HFF-Myc (cell line): ENCODE data around the gene CDK19.

ENCODE experiments used
- DNase-seq: peaks from one replicate; pipeline ENCODE4 v3.0.0-alpha.2; 2011; ENCODE audit warnings: low read depth; ENCODE audit errors: extremely low read depth
- H3K4me3 ChIP-seq: replicated peaks from 2 replicates; pipeline ENCODE4 v1.5.1; 2011; ENCODE audit warnings: low read depth, mild to moderate bottlenecking, control low read depth, low read length
- TF ChIP-seq, protein P1 (sequence below): IDR thresholded peaks from 2 replicates; pipeline ENCODE4 v1.5.1; 2012; ENCODE audit warnings: mild to moderate bottlenecking, low read depth, low read length, control low read depth; ENCODE audit errors: missing control alignments

CDK19 gene

DNA sequence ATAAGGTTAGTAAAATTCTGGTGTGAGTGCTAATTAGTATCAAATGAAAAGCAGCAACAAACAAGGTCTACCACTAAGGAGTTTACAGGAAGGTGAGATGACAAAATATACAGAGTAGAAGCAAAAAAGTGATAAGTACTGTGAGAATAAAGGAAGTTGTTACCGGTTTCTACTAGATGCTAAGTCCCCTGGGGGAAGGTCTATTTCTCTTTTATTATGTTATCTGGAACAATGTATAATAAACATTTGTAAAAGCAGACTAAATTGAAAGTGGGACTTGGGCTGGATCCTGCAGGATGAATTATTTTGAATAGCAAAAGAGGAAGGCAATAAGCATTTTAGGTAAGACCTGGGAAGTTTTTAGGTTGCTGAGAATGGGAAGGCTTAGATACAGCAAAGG, 180.2 kb downstream of the CDK19 start:
- DNase-seq: no peak
- TF ChIP-seq, protein P1, sequence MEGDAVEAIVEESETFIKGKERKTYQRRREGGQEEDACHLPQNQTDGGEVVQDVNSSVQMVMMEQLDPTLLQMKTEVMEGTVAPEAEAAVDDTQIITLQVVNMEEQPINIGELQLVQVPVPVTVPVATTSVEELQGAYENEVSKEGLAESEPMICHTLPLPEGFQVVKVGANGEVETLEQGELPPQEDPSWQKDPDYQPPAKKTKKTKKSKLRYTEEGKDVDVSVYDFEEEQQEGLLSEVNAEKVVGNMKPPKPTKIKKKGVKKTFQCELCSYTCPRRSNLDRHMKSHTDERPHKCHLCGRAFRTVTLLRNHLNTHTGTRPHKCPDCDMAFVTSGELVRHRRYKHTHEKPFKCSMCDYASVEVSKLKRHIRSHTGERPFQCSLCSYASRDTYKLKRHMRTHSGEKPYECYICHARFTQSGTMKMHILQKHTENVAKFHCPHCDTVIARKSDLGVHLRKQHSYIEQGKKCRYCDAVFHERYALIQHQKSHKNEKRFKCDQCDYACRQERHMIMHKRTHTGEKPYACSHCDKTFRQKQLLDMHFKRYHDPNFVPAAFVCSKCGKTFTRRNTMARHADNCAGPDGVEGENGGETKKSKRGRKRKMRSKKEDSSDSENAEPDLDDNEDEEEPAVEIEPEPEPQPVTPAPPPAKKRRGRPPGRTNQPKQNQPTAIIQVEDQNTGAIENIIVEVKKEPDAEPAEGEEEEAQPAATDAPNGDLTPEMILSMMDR: no peak
- H3K4me3 ChIP-seq: no peak overlapping the region

DNA sequence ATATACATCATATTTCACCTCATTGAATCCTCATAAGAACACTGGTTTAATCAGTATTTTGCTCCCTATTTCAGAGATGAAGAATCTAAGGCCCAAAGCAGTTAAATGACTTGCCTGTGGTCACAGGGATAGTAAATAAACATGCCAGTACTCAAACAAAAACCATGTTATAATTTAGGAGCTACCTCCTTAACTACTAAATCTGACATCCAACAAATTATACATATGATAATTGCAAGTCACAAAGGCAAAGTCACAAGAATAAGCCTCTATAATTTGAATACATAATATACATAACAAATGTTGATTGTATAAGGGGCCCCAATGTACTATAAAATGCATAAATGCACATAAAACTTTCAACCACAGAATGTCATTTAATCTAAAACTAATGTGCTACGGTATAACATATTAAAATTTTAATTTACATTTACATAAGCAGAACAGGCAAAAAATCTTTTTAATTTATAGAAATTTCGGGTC, 181.5 kb downstream of the CDK19 start:
- no peak overlapping the region for H3K4me3 ChIP-seq
- TF ChIP-seq, protein P1: no peak
- no peak for DNase-seq

DNA sequence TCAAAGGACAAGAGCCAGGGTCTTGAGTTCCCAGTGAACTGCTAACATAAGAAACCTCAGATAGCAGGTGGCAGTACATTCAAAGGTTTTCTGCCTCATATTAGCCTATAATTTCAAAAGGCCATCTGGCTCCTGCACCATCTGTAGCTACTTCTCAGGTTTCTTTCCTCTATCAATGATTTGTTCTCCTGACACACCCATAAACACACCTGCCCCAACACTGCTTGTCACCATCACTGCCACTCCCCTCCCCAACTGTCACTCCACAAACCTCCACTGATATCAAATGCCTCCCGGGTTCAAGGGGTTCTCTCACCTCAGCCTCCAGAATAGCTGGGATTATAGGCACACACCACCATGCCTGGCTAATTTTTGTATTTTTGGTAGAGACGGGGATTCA, 186.1 kb downstream of the CDK19 start:
- TF ChIP-seq, protein P1: no peak
- no peak for DNase-seq
- no peak overlapping the region for H3K4me3 ChIP-seq

DNA sequence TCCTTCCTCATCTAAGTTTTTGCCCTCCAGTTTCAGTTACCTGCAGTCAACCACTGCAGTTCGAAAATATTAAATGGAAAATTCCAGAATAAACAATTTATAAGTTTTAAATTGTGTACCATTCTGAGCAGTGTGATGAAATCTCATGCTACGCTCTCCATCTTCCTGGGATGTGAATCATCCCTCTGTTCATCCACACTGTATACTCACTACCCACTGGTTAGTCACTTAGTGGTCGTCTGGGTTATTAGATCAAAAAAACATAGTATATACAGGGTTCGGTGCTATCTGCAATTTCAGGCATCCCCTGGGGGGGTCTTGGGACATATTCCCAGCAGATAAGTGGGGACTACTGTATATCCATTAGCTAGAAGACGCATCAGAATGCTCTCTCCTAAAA, 186.9 kb downstream of the CDK19 start:
- no peak overlapping the region for H3K4me3 ChIP-seq
- TF ChIP-seq, protein P1: no peak
- peak; percentile 9 for DNase-seq

DNA sequence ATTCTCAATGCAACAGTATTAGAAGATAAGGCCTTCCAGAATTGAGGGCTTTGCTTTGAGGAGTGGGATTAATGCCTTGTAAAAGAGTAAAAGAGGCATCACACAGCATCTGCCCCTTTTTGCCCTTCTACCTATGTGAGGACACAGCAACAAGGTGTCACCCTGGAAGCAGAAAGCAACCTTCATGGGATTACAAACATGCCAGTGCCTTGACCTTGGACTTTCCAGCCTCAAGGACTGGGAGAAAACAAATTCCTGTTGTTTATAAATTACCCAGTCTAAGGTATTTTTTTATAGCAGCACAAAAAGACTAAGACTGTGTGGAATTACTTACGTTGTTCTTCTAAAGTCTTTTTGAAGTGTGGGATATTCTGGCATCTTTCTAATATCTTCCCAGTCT, 188.8 kb downstream of the CDK19 start:
- no peak for DNase-seq
- TF ChIP-seq, protein P1: no peak
- H3K4me3 ChIP-seq: no peak overlapping the region

DNA sequence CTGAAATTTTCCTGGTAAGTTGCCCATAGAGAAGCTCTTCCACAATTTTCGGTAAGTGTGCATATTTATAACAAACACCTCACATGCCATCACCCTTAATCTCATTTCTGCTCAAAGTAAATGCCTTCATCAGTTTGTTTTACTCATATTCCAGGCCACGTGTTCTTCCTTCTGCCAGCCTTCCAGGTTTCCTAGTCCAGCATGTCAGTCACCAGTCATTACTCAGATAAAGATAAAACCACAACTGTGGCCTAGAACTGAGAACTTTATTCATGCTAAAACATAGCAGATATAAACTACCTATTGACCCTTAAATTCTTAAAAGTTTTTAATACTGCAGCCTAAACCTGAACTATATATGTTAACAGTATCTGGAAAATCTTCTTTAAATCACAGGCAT, 189.4 kb downstream of the CDK19 start:
- DNase-seq: no peak
- TF ChIP-seq, protein P1: no peak
- no peak overlapping the region for H3K4me3 ChIP-seq

DNA sequence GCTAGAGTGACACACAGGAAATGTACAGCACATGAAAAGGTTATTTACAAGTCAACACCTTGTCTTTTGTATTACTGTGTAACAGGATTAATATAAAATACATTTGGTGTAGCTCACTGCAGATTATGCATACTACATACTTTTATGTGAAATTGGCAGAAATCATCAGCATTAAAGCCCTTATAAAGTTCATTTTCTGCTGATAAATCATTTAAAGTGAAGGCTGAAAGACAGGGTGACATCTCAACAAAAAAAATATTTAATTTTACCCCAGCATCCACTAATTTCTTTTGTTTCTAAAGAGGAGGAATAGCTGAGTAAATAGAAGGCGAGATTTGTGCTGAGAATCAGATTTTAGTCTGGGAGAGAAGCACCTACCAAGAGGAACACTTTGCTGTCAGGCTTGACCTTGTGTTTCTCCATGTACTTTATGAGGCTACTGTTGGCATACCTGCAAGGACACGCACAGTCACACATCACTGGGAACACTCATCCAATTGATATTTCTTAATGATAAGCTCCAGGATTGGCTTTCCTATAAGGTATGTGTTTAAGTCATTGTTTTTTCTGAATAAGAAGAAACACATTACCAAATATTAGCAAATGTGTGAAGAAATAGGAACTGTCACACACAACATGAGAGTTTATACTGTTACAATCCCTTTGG, 192.2 kb downstream of the CDK19 start:
- H3K4me3 ChIP-seq: no peak overlapping the region
- DNase-seq: no peak
- TF ChIP-seq, protein P1: no peak
